Fibroblast of peridontal ligament (primary cell): Measurements from ENCODE around the gene LMO1.

Source experiments
- DNase-seq: peaks from one replicate; pipeline ENCODE4 v3.0.0-alpha.2; 2010; ENCODE audit errors: extremely low read depth

LMO1 gene

DNA sequence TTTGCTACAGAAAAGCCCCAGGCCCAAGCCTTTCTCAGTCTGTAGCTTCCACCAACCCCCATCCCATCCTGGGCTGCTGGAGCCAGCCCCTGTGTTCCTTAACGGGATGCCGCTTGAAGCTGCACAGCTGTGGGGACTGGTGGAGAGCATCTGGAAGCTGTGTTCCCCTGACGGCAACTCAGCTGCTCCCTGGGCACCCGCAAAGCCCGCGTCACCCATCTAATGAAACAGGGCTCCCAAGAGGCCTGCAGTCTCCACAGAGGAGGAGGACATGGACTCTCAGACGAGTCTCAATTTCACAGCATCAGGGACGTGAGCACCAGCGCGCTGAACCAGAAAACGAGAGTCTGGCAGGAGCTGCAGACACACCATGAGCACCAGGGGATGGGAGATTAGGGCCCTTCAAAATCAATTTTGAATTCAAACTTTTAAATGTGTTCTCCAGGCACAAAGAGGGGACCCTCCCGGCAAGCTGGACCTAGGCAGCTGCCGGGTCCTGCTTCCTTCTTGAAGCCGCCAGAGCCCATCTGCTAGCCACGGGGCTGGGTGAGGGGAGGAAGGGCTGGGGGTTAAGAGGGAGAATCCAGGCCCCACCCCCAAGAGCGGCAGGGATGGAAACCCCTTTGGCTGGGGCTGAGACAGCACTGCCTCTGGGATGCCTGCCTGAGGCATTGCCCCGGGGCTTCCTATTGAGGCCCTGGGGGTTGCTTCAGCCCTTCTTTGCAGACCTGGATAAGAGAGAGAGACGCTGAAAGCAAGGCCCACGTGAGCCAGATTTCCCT is 21.0 kb downstream of the LMO1 start:
- no peak for DNase-seq

GRCh38 chr11:8242118-8242475 is 21.6 kb downstream of the LMO1 start:
- no peak for DNase-seq

DNA sequence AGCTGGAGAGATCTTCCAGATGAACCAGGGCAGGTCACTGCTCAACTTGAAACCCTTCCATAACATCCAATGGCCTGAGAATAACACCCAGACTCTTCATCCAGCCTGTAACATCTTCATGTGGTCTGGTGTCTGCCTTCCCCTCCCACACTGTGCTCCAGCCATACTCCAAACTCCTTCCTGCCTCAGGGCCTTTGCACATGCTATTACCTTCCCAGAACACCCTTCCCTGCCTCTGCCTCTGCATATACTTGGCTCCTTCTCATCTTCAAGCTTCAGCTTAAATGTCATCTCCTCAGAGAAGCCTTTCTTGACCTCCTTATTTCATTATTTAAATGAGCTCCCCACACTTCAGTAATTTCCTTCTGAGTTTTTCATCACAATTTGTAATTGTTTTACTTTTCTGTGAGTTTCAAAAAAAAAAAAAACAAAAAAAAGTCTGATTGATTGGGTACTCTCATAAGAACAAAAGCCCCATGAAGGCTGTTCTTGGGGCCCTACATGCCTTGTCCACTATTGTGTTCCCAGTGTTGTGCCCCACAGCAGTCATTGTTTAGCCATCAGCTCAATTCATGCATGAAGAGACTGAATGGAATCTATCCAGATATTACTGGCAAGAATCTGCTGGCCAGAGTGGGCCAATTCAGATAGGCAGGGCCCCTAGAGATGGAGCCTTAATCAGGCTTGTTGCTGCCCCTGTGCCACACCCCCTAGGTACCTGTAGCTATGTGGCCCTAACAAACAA is 22.1 kb downstream of the LMO1 start:
- DNase-seq, result no peak

DNA sequence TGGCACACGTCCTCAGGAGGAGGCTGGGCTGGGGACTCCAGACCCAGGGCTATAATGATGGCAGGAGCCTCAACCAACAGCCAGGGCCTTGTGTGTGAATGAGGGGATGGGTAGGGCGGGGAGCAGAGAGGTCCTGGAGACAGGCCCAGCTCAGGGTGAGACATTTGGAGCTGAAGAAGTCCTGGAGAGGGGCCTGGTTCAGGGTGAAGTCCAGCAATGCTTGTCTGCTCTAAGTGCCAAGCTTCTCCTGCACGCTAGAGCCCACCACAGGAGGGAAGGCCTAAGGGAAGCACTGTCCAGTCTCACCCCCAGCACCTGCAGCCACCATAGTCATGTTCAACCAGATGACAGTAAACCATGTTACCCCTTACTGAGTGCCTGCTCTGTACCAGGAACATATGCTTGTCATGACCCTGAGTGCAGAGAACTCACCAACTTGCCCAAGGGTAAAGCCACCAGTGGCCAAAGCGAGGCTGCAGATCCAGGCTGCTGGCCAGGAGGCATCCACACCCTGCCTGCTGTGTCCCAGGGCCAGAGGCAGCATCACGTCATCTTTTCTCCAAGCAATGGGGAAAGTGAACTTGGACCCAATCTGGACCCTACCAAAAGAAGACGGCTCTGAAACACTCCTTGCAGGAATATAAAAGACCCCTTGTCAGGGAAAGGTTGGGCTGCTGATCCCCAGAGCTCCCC is 24.0 kb downstream of the LMO1 start:
- DNase-seq, result no peak

DNA sequence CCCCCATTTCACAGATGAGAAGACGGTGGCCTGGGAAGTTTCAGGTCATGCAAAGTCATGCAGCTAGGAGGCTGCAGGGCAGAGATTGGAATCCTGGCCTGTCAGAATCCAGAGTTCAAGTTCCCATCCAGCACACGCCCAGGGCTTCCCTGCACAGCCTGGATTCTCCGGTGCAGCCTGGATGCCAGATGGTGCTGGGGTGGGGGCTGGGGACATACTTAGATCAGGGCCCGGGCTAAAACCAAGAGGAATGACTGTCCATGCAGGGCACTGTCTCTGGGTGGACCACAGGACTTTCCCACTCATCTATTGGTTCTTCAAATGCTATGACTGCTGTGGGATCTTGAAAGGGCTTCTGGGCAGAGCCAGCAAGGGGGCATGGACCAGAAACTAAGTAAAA is 24.6 kb downstream of the LMO1 start:
- no peak for DNase-seq

DNA sequence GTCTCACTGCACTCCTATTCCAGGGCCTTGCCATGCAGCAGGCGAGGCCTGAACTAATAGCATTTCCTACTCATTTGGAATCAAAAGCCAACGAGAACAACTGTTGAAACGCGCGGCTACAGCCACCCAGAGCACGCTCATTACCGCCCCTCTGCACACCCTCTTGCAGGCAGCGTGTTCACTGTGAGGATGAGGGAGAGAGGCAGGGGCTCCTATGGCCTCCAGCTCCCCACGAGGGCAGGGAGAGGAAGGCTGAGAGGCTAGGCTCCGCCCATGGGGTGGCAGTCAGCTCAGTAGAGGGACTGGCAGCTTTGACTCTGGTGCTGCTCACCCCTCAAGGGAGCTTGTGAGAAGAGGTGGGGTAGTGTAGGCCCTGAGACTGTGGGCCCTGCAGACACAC is 26.2 kb downstream of the LMO1 start:
- DNase-seq, result no peak

GRCh38 chr11:8235925-8236324 is 27.8 kb downstream of the LMO1 start:
- no peak for DNase-seq

DNA sequence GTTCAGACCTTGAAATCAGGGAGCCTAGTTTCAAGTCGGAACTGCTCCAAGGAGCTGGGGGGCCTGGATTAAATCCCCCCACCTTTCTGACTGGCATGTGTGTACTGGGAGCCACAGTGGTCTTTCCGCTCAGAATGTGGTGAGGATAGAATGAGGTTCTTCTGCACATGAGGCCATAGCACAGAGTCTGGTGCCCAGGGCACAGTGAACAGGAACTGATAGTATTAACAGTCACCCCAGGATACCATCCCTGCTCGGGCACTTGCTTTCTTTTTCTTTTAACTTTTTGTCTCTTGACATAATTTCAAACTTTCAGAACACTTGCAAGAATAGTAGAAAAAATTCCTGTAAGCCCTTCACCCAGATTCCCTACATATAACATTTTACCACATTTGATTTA is 28.8 kb downstream of the LMO1 start:
- DNase-seq, result no peak

DNA sequence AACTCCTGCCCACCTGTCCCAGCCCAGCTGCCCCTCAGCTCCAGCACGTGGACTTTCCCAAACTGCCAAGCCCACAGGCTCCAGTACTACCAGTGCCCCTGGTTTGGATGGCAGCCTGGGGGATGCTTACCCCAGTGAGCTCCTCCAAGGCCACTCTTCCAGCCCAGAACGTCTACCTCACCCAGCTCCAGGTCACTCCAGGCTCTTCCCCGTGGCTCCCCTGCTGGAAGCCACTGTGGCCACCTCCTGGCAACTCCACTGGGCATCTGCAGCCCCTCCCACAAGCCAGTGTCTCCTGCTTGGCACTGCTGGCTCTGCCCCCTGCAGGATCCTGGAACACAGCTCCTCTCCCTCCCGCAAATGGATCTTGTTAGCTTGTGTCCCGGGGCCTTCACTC is 29.3 kb downstream of the LMO1 start:
- DNase-seq, result no peak

- no peak for DNase-seq
Observed at GRCh38 chr11:8233691-8234424, 29.8 kb downstream of the LMO1 start.

GRCh38 chr11:8232849-8233606 is 30.6 kb downstream of the LMO1 start:
- no peak for DNase-seq

DNA sequence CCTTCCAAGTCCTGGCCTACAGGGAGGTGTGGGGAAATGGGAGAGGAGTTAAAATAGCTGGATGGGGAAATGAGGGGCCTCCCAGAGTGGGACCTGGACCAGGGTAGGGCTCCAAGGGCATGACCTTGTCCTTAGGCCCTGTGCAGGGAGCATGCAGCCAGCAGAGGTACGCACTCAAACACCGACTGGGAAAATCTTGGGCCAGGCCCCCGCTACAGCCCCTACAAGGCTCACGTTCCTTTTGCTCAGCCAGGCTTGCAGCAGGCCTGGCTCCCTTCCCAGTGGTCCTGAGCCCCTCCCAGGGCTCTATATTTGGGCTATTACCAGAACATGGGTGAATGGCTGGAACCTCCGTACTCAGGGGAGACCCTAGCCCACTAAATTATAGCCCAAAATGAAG is 31.3 kb downstream of the LMO1 start:
- no peak for DNase-seq

- no peak for DNase-seq
Observed at GRCh38 chr11:8231979-8232378, 31.7 kb downstream of the LMO1 start.

- no peak for DNase-seq
Observed at GRCh38 chr11:8230921-8231847, 32.5 kb downstream of the LMO1 start.

DNA sequence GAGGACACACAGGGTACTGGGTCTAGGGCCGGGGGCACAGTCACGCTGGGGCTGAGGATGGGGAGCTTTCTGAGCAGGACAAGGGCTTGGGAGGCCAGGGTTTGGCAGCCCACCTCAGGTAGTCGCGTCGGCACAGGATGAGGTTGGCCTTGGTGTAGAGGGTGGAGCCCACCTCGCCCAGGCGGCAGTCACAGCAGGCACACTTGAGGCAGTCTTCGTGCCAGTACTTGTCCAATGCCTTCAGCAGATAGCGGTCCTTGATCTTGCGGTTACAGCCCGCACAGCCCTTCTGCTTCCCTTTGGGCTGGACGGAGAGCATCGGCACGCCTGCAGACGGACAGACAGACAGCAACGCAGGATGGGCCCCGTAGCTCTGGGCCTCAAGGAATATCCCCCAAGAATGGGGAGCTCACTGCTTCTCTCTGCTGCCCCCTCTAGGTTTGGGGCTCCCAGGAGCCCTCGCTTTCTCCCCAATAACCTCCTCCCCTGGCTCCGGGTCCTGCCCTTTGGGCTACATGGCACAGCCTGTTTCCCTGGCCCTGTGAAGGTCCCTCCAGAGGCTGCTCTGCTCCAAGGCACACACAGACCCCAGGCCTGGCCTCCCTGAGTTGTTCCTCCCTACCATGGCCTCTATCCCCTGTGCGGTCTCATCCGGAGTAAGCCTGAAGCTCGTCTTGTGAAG is 33.4 kb downstream of the LMO1 start:
- no peak for DNase-seq

DNA sequence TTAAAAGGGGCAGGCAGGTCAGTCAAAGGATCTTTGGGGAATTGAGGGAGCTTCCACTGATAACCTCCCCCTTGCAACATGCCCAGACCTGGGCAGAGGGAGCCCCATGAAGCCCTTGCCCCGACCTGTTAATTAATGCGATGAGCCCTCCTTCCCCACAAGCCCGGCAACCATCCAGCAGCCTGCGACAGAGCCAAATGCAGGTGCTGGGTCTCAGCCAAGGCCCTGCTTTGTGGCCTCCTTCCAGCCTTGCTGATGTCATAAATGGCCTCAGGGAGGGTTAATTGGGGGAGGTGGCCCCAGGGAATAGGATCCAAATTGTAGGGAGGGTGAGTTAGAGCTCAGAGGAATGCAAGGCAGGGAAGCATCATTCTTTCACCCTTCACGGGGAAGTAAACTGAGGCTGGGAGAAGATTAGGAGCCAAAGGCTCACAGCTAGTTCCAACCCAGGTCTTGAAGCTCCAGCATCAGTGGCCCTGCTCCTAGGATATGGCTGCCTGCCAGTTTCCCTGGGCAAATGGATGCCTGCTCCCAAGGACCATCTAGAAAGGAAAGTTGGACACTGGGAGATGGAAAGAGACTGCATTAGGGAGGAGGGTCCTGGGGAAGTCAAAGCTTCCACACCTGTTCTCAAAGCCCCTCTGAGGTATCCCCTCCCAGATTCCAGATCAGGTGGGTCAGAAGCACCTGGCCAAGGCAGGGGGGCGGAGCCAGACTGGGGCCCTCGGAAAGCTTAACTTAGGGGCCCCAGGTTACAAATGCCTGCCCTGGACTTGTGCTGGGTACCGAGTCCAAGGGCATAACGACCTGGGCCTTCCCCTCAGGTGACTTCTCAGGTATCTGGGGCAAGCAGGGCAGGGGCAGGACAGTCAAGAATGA is 34.1 kb downstream of the LMO1 start:
- no peak for DNase-seq

GRCh38 chr11:8228231-8228630 is 35.4 kb downstream of the LMO1 start:
- no peak for DNase-seq
